ENCODE measurements around the gene GJA9. TPM values are rescaled to one million over a fixed set of nuclear protein-coding genes. Genes with fewer than 3 reads are reported as not detected.

GJA9 gene
- total RNA-seq, 6 experiments from 2014 or later: not detected

DNA sequence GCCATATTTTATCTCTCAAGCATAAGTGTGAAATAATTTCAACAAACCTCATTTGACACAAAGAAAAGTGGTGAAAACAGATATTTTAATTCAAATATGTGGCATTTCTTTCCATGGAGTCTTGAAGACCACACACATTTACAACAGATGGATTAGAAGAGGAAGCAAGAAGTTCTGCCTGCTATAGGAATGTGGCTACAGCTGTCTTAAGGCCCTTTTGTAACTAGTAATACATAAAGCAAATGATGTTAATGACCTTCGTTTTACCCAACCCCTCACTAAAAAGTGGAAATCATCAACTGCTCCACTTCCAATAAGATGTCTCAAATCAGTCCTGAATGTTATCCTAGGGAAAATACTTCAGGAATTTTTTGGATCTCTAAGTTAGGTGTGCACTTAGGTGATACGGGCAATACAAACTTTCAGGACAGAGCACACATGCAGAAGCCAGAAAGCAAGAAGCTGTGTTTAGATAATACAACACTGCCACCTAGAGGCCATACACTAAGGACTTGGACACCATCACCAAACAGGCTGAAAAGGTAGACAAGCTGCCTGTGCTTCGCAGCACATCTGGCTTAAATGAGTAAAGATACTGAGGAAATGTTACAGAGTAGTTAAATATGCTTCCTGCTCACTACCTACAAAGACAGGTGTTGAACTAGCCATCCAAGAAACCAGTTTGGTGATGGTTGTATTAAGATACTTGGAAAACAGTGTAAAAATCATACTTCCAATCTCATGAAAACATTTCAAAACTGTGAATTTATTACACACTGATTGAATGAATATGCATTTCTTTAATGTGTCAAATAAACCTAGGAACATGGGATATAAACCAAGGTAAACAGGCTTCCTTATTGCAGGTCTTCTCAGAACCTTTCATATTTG lies 46.2 kb downstream of the GJA9 start:
- peaks cover 8% of the 10 kb centered on the region; the same call in 1 of the 2 replicates for H3K36me3 Mint-ChIP-seq (ENCODE audit: low read depth)
- peaks cover 9% of the 10 kb centered on the region for H3K4me1 Mint-ChIP-seq (ENCODE audit: low read depth)

DNA sequence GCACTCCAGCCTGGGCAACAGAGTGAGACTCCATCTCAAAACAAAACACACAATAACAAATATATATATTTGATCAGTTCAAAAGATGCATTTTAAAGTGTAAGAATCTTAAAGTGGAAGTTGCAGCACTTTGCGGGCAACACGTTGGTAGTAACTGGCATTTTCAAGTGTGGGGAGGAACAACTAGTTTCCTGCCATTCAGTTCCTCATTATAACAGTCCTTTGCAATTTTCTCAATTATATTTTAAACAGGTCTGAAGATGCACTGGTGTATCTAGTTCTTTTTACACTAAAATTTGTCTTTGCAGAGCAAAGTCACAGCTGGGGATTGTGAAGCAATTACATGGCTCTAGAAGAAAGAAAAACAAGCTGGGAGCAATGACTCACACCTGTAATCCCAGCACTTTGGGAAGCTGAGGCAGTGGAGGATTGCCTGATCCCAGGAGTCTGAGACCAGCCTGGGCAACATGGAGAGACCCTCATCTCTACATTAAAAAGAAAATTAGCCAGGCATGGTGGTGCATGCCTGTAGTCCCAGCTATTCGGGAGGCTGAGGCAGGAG lies 47.1 kb downstream of the GJA9 start:
- DNase-seq: no peak
- no peaks in the 10 kb centered on the region for H3K9me3 Mint-ChIP-seq
- peaks cover 9% of the 10 kb centered on the region for H3K4me1 Mint-ChIP-seq (ENCODE audit: low read depth)
- H3K27me3 Mint-ChIP-seq (ENCODE audit: insufficient read depth): peaks cover 15% of the 10 kb centered on the region
- TF ChIP-seq, protein P1, sequence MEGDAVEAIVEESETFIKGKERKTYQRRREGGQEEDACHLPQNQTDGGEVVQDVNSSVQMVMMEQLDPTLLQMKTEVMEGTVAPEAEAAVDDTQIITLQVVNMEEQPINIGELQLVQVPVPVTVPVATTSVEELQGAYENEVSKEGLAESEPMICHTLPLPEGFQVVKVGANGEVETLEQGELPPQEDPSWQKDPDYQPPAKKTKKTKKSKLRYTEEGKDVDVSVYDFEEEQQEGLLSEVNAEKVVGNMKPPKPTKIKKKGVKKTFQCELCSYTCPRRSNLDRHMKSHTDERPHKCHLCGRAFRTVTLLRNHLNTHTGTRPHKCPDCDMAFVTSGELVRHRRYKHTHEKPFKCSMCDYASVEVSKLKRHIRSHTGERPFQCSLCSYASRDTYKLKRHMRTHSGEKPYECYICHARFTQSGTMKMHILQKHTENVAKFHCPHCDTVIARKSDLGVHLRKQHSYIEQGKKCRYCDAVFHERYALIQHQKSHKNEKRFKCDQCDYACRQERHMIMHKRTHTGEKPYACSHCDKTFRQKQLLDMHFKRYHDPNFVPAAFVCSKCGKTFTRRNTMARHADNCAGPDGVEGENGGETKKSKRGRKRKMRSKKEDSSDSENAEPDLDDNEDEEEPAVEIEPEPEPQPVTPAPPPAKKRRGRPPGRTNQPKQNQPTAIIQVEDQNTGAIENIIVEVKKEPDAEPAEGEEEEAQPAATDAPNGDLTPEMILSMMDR (IDR thresholded peaks at IDR 0.05): no peak
- H3K4me3 Mint-ChIP-seq: no peak overlapping the region
- H3K36me3 Mint-ChIP-seq (ENCODE audit: low read depth): peaks cover 8% of the 10 kb centered on the region; the same call in 1 of the 2 replicates
- no peak overlapping the region for H3K27ac Mint-ChIP-seq

More for the DNA sequence above, 46.2 kb downstream of the GJA9 start:
- Mint-ChIP-seq H3K27me3 (ENCODE audit: insufficient read depth) (peaks cover 12% of the 10 kb centered on the region), H3K9me3 (no peaks in the 10 kb centered on the region), H3K27ac (no peak overlapping the region), H3K4me3 (no peak overlapping the region)
- TF ChIP-seq, protein P1 (IDR thresholded peaks at IDR 0.05): peak; percentile 93
- peak; percentile 81 for DNase-seq

DNA sequence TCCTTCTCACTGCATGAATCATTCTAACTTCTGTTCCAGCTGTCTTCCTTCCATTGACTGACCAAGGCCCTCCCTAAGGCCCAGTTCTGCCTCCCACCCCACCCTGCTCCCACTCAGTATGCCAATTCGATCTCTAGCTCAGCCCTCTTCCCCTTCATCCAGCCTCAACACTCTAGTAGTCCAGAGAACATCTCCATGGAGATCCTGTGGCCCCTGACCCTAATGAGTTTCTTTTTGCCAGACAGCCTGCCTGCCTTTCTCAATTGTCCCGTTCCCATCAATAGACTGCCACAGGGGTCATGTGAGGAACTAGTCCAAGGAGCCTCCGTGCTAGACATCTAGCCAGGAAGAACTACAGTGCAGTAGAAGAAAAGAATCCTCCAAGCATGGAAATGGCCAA lies 48.2 kb downstream of the GJA9 start:
- Mint-ChIP-seq H3K27ac (no peak overlapping the region), H3K4me1 (ENCODE audit: low read depth) (peaks cover 9% of the 10 kb centered on the region), H3K4me3 (no peak overlapping the region), H3K36me3 (ENCODE audit: low read depth) (no peaks in the 10 kb centered on the region), H3K9me3 (no peaks in the 10 kb centered on the region), H3K27me3 (ENCODE audit: insufficient read depth) (peaks cover 15% of the 10 kb centered on the region)
- DNase-seq: no peak
- TF ChIP-seq, protein P1 (IDR thresholded peaks at IDR 0.05): no peak

DNA sequence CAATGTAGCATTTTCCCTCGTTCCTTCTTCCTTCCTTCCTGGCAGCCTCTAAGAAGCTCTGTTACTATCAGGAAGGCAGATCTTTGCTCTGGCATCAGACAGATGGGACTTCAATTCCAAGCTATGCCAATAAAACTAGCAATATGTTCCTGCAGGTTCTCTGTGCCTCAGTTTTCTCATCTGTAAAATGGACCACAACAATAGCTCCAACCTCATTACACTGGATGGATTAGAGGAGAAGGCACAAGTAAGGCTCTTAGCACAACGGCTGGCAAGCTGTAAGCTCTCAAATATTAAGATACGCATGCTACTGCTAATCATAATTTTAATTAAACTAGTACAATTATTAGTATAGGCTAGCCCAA lies 49.0 kb downstream of the GJA9 start:
- no peaks in the 10 kb centered on the region for H3K9me3 Mint-ChIP-seq
- no peak for DNase-seq
- TF ChIP-seq, protein P1 (IDR thresholded peaks at IDR 0.05): no peak
- no peak overlapping the region for H3K4me3 Mint-ChIP-seq
- H3K27ac Mint-ChIP-seq: no peak overlapping the region
- peaks cover 15% of the 10 kb centered on the region for H3K27me3 Mint-ChIP-seq (ENCODE audit: insufficient read depth)
- H3K36me3 Mint-ChIP-seq (ENCODE audit: low read depth): no peaks in the 10 kb centered on the region
- peaks cover 9% of the 10 kb centered on the region for H3K4me1 Mint-ChIP-seq (ENCODE audit: low read depth)

DNA sequence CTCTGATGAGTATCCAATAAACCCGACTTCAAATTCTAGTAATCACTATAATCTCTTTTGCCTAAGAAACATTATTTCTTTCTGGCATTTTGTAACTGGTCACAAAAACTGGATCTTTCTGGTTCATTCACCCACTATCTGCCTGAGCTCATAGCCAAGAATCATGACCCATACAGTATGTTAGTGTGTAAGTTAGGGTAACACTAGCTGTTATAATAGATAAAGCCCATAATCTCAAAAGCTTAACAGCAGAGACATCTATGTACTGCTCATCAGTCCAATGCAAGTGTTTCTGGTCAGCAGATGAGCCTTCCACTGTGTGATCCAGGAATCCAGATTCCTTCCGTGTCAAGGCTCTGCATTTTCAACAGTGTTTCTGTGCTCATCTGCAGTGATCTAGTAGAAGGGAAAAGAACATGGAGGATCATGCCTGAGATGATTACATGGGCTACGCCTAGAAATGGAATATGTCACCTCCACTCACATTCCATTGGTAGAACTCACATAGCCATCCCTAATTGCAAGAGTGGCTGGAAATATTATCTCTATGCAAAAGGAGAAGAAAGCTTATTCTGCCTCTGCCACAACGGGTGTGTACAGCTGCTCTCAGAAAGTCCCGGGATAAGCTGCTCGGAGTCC lies 49.5 kb downstream of the GJA9 start:
- no peak overlapping the region for H3K27ac Mint-ChIP-seq
- no peak for DNase-seq
- H3K27me3 Mint-ChIP-seq (ENCODE audit: insufficient read depth): peaks cover 15% of the 10 kb centered on the region
- H3K4me1 Mint-ChIP-seq (ENCODE audit: low read depth): peaks cover 9% of the 10 kb centered on the region
- no peaks in the 10 kb centered on the region for H3K36me3 Mint-ChIP-seq (ENCODE audit: low read depth)
- TF ChIP-seq, protein P1 (IDR thresholded peaks at IDR 0.05): no peak
- no peak overlapping the region for H3K4me3 Mint-ChIP-seq
- H3K9me3 Mint-ChIP-seq: no peaks in the 10 kb centered on the region

All from HFFc6 (cell line).